GM12872 (cell line): ENCODE results near the gene FBXL19.

Experiments used
- CTCF ChIP-seq: IDR thresholded peaks from 3 replicates; pipeline ENCODE4 v1.5.1; 2011; ENCODE audit warnings: low read depth, mild to moderate bottlenecking, low read length, moderate library complexity; ENCODE audit not compliant: insufficient read depth

The FBXL19 gene

DNA sequence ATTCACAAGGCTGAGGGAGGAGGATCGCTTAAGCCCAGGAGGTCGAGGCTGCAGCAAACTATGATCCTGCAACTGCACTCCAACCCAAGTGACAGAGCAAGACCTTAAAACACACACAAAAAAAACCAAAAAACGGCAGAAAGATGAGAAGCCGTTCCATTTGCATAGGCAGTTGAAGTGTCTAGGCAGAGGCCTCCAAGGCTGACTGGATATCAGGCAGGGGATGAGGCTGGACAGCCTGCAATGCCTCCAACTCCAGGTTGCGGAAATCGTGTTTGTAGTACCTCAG, 2.0 kb upstream of the FBXL19 start:
- no peak for TF ChIP-seq CTCF

DNA sequence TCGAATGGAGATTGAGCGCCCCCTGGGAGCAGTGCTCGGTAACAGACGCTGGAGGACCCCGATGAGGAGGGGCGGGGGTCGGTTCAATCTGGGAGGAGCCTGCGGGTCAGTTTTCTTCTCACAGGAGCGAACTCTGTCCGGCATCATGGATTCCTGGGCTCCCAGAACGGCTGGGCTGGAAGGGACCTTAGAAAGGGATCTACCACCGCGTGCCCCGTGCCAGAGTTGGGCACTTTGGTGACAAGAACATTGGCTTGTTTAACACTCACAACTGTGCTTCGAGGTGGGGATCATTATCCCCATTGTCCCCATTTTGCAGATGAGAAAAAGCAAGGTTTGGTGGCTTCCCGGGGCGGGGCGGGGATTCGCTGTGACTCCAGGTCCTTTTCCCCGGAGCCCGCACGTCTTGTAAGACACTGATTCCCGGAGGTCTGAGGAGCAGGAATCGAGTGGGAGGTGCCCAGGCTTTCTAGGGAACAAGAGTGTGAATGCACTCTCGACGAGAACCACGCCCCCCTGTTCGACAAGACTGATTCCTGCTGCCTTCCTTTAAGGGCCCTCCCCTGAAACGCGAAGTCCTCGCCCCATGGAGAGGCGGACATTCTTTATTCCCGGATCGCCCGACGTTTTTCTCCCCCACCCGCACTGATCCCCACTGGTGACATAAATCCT, 1.5 kb upstream of the FBXL19 start:
- peak; percentile 90 for TF ChIP-seq CTCF

DNA sequence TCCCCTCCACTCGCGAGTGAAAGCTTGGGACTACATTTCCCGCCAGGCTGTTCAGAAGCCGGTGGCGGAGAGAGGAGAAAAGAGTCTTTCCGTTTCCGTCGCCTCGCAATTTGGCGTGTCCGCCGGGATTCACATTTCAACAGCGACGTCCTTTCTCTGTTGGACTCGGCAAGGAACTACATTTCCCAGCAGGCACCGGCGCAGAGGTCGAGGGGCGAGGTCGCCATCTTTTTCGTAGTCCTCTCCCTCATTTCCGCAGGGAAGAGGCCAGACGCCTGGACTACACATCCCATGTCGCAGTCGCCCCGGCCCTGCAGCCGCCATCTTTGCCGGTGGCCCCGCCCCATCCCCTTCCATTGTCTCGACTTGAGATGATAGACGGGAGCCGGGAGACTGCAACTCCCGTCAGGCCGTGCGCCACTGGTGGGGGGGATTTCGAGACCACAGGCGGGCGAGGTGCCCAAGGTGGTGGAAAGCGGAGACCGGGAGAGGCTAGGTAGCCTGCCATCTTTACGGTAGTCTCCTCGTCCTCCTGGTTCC, 882 bp upstream of the FBXL19 start:
- TF ChIP-seq CTCF, result no peak

DNA sequence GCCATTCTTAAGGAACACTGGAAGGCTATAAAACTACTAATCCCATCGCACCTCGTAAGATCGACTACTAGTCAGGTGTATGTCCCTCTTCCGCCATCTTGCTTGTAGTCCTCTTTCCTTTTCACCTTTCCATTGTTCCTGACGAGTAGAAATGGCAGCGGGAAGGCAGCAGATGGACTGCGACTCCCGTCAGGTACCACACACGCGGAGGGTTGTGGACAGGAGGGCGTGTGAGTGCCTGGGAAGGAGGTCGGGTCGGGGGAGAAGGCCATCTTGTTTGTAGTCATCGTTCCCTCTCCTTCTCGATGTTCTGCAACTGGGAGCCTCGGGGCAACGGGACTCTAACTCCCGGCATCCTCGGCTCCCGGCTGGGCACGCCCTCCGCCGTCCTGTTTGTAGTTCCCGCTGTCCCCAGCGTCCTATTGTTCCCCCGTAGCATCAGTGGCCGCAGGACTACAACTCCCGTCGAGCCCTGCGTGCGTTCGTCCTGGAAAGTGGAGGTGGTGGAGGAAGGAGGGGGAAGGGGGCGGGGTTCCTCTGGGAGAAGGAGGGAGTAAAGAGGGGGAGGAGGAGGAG, 324 bp upstream of the FBXL19 start:
- no peak for TF ChIP-seq CTCF

DNA sequence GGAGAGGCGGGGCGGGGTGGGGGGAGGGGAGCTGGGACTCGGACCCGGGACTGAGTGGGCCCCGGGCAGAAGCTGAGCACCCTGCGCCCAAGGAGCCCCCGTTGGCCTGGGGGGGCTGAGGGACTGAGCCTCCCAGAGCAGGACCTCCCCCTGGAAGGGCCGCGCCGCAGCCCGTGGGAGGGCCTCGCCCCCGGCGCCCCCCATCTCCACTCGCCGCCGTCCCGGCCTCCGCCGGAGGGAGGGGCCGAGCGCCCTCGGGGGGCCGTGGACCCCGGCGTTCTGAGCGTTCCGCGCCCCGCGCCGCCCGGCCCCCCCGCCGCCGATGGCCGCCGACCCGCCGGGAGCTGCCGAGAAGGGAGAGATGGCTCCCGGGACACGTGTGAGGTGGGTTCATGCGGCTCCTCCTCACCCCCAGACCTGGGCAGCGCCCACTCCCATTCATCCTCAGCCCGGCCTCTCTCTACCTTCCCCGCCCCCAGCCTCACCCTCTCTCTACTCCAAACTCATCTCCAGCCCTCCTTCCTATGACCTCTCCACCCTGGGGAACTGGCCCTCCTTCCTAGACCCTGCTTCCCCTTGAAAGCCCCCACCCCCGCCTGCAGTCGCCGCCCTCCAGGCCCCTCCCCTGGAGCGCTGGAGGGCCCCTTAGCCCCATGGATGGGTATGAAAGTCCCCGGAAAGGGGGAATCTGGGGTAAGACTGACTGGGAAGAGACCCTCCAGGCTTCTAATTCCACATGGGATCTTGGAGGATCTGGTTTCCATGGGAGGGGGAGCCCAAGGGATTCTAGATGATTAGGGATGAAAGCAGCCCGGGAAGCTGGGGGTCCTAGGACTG, 922 bp downstream of the FBXL19 start:
- TF ChIP-seq CTCF, result no peak

- TF ChIP-seq CTCF, result no peak
Observed at GRCh38 chr16:30924913-30925631, 1.7 kb downstream of the FBXL19 start.

DNA sequence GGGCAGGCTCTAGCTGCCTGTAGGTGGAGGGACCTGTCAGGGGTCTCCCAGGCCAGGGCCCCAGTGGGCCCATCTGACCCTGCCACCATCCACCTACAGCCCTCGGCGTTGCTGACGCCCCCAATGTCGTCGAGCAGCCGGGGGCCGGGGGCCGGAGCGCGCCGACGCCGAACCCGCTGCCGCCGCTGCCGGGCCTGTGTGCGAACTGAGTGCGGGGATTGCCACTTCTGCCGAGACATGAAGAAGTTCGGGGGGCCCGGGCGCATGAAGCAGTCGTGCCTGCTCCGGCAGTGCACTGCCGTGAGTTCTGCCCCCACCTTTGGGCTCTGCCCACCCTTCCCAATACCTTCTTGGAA, 2.2 kb downstream of the FBXL19 start:
- TF ChIP-seq CTCF, result no peak
